GM12878 (cell line): ENCODE results near the gene SLC35G2.

Source experiments
- ASH2L ChIP-seq: fragments of 300-600, 200-600 bp; sonication (generic); IDR thresholded peaks from 2 replicates; pipeline ENCODE4 v1.6.1; 2017; ENCODE audit warnings: low read depth, mild to moderate bottlenecking, borderline replicate concordance
- CHD2 ChIP-seq: IDR thresholded peaks from 2 replicates; pipeline ENCODE4 v1.6.1; 2011; ENCODE audit warnings: low read depth, low read length, improper control_type of control experiment, borderline replicate concordance
- CTCF ChIP-seq, 3 experiments: IDR thresholded peaks in 2 of 3; conservative IDR thresholded peaks in 1 of 3; 2 replicates each; pipeline ENCODE4 v1.5.1; 2011; ENCODE audit warnings: low read depth in 3 of 3, low read length in 3 of 3, mild to moderate bottlenecking in 3 of 3, control low read depth in 2 of 3, moderate library complexity in 2 of 3, inconsistent platforms in 1 of 3, mixed read lengths in 1 of 3; ENCODE audit not compliant: control insufficient read depth in 2 of 3, insufficient read depth in 1 of 3; ENCODE audit errors: extremely low read depth in 1 of 3
- ELK1 ChIP-seq: IDR thresholded peaks from 2 replicates; pipeline ENCODE4 v1.6.1; 2012; ENCODE audit warnings: low read depth, low read length, improper control_type of control experiment
- ETV6 ChIP-seq, 2 experiments: fragments of 450-650 bp in 1 of 2; IDR thresholded peaks in 1 of 2; conservative IDR thresholded peaks in 1 of 2; 2 replicates each; pipeline ENCODE4 v1.6.1; 2014; ENCODE audit warnings: antibody characterized with exemption in 1 of 2, borderline replicate concordance in 1 of 2, low read depth in 1 of 2, mild to moderate bottlenecking in 1 of 2, moderate library complexity in 1 of 2
- KDM1A ChIP-seq: fragments of 200-600 bp; sonication (generic); IDR thresholded peaks from 2 replicates; pipeline ENCODE4 v1.6.1; 2016; ENCODE audit warnings: borderline replicate concordance
- MAX ChIP-seq: IDR thresholded peaks from 2 replicates; pipeline ENCODE4 v1.6.1; 2012; ENCODE audit warnings: low read depth, low read length, improper control_type of control experiment
- REST ChIP-seq: IDR thresholded peaks from 2 replicates; pipeline ENCODE4 v1.6.1; 2012; ENCODE audit warnings: mild to moderate bottlenecking, low read depth, low read length
- SPI1 ChIP-seq: IDR thresholded peaks from 2 replicates; pipeline ENCODE4 v1.6.1; 2011; ENCODE audit warnings: low read depth, mild to moderate bottlenecking, low read length, moderate library complexity, borderline replicate concordance; ENCODE audit not compliant: insufficient read depth
- TAF1 ChIP-seq: IDR thresholded peaks from 2 replicates; pipeline ENCODE4 v1.6.1; 2011; ENCODE audit warnings: mild to moderate bottlenecking, low read depth, low read length, borderline replicate concordance
- TARDBP ChIP-seq: IDR thresholded peaks from 2 replicates; pipeline ENCODE4 v1.6.1; 2016; ENCODE audit warnings: borderline replicate concordance
- ZBTB33 ChIP-seq: fragments of 450-650 bp; IDR thresholded peaks from 2 replicates; pipeline ENCODE4 v1.6.1; 2017; ENCODE audit warnings: mild to moderate bottlenecking

- TF ChIP-seq TARDBP, result no peak
- TF ChIP-seq ETV6 (conservative IDR thresholded peaks at IDR 0.05 in 1 of 2, IDR thresholded peaks at IDR 0.05 in 1 of 2; ENCODE audit: borderline replicate concordance in 1 of 2, low read depth in 1 of 2), result no peak
- no peak for TF ChIP-seq SPI1
- no peak for TF ChIP-seq MAX
- TF ChIP-seq CTCF (IDR thresholded peaks at IDR 0.05 in 2 of 3, conservative IDR thresholded peaks at IDR 0.05 in 1 of 3; ENCODE audit: control insufficient read depth in 2 of 3, extremely low read depth in 1 of 3, insufficient read depth in 1 of 3, low read depth in 3 of 3, low read length in 3 of 3), result no peak
- TF ChIP-seq TAF1, result no peak
- no peak for TF ChIP-seq REST
- TF ChIP-seq CHD2, result no peak
- no peak for TF ChIP-seq ELK1
- TF ChIP-seq ASH2L, result no peak
- TF ChIP-seq ZBTB33, result no peak
- no peak for TF ChIP-seq KDM1A
Measured at GRCh38 chr3:136844724-136845123, 25.8 kb downstream of the SLC35G2 start.
